RWPE1 (cell line): Measurements from ENCODE around the gene AAGAB.

Experiments used
- CTCF ChIA-PET: fragments of 350-600 bp; sonication (Branson Sonifier 250); formaldehyde crosslinking; extraction: SDS; loops from one replicate; lab custom pipeline; 2021; lab: Yijun Ruan, JAX
- POLR2A ChIA-PET: fragments of 400-600 bp; formaldehyde crosslinking; extraction: SDS; loops from one replicate; lab custom pipeline; 2020; ENCODE audit warnings: antibody characterized with exemption; ENCODE audit not compliant: low non-redundant PET; lab: Yijun Ruan, JAX
- DNase-seq: peaks from one replicate; pipeline ENCODE4 v3.0.0; 2012; ENCODE audit warnings: low spot score
- H3K27ac ChIP-seq: fragments of 450-650 bp; 2 replicates; pipeline ENCODE4 v1.5.1; 2017
- TF ChIP-seq, protein P1 (sequence below): fragments of 450-650 bp; conservative IDR thresholded peaks from 2 replicates; pipeline ENCODE4 v1.5.1; 2017; ENCODE audit warnings: low read depth, mild to moderate bottlenecking

Gene AAGAB

GRCh38 chr15:67181221-67181639, 73.2 kb downstream of the AAGAB start:
- H3K27ac ChIP-seq, result no peak overlapping the region
- POLR2A ChIA-PET, result no interaction called here
- TF ChIP-seq, protein P1, sequence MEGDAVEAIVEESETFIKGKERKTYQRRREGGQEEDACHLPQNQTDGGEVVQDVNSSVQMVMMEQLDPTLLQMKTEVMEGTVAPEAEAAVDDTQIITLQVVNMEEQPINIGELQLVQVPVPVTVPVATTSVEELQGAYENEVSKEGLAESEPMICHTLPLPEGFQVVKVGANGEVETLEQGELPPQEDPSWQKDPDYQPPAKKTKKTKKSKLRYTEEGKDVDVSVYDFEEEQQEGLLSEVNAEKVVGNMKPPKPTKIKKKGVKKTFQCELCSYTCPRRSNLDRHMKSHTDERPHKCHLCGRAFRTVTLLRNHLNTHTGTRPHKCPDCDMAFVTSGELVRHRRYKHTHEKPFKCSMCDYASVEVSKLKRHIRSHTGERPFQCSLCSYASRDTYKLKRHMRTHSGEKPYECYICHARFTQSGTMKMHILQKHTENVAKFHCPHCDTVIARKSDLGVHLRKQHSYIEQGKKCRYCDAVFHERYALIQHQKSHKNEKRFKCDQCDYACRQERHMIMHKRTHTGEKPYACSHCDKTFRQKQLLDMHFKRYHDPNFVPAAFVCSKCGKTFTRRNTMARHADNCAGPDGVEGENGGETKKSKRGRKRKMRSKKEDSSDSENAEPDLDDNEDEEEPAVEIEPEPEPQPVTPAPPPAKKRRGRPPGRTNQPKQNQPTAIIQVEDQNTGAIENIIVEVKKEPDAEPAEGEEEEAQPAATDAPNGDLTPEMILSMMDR, result no peak
- CTCF ChIA-PET, result interaction anchor here (0.6 kb wide), 1 partner anchor 115 kb away, joined by 6 read pairs; no protein-coding TSS in a partner anchor
- DNase-seq, result no peak

GRCh38 chr15:67180514-67181191, 73.8 kb downstream of the AAGAB start:
- CTCF ChIA-PET, result interaction anchor here (0.6 kb wide), 1 partner anchor 115 kb away, joined by 6 read pairs; no protein-coding TSS in a partner anchor
- H3K27ac ChIP-seq, result no peak overlapping the region
- TF ChIP-seq, protein P1, result no peak
- DNase-seq, result no peak
- POLR2A ChIA-PET, result no interaction called here

- no peak overlapping the region for H3K27ac ChIP-seq
- POLR2A ChIA-PET, result no interaction called here
- no peak for DNase-seq
- CTCF ChIA-PET, result no interaction called here
- TF ChIP-seq, protein P1, result no peak
Observed at GRCh38 chr15:67180035-67180434, 74.4 kb downstream of the AAGAB start.

GRCh38 chr15:67179411-67179995, 75.0 kb downstream of the AAGAB start:
- DNase-seq, result no peak
- ChIA-PET CTCF (no interaction called here), POLR2A (no interaction called here)
- TF ChIP-seq, protein P1, result no peak
- no peak overlapping the region for H3K27ac ChIP-seq

GRCh38 chr15:67178569-67179210, 75.8 kb downstream of the AAGAB start:
- H3K27ac ChIP-seq, result peak overlapping the region; percentile 50; the same call in 1 of the 2 replicates
- no peak for DNase-seq
- ChIA-PET CTCF (interaction anchor here (0.6 to 1.0 kb wide), 3 partner anchors 44 to 125 kb away, joined by 3 to 5 read pairs (median 3); no protein-coding TSS in a partner anchor), POLR2A (no interaction called here)
- TF ChIP-seq, protein P1, result no peak

DNA sequence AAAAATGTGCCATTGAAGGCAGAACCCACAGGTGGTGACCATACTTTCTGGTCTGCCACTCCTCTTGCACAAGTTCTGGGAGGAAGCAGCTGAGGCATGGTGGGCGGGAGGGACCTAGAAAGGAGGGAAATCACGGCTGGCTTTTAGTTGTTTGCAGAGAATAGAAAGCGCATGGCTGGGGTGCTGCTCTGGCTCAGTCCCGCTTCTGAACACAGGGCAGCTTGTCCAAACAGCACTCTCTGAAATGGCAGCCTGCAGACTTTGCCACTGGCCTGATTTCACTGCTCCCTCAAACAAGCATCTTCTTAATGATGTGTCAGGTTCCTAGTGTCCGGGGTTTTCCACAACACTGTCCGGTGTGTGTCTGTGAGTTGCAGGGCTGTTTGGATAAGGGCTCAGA, 76.7 kb downstream of the AAGAB start:
- H3K27ac ChIP-seq, result peak overlapping the region; percentile 50
- ChIA-PET CTCF (interaction anchor here (0.7 kb wide), 1 partner anchor 222 kb away, joined by 5 read pairs; no protein-coding TSS in a partner anchor), POLR2A (interaction anchor here (0.6 to 1.0 kb wide), 2 partner anchors 51 to 1136 kb away, joined by 3 to 4 read pairs; no protein-coding TSS in a partner anchor)
- DNase-seq, result no peak
- TF ChIP-seq, protein P1, result no peak
